Upper lobe of left lung (tissue), 6 donors: ENCODE results near the gene ITPKB. TPM values are rescaled to one million over a fixed set of nuclear protein-coding genes. Genes with fewer than 3 reads are reported as not detected.

Source experiments
- ATAC-seq, 2 donors: fragments of 200-7000 bp; cut with Tn5 transposase; one replicate each; pipeline ENCODE4 v1.9.1; 2022; ENCODE audit warnings: mild to moderate bottlenecking in 2 of 2, moderate library complexity in 2 of 2; ENCODE audit not compliant: low FRiP score in 2 of 2
- DNase-seq, 2 donors: peaks; one replicate each; pipeline ENCODE4 v3.0.0-alpha.2; 2019 to 2020
- H3K27ac ChIP-seq, 4 donors: fragments of 200-600 bp; sonication (generic); one replicate each; pipeline ENCODE4 v1.5.1; 2016 to 2019
- H3K27me3 ChIP-seq, 4 donors: fragments of 200-600 bp; sonication (generic); one replicate each; pipeline ENCODE4 v1.5.1; 2017 to 2019
- H3K36me3 ChIP-seq, 4 donors: fragments of 200-600 bp; sonication (generic); one replicate each; pipeline ENCODE4 v1.5.1; 2016 to 2019
- H3K4me1 ChIP-seq, 4 donors: fragments of 200-600 bp; sonication (generic); one replicate each; pipeline ENCODE4 v1.5.1; 2018 to 2019
- H3K4me3 ChIP-seq, 4 donors: fragments of 200-600 bp; sonication (generic); one replicate each; pipeline ENCODE4 v1.5.1; 2017 to 2019; ENCODE audit warnings: mild to moderate bottlenecking in 2 of 4, moderate library complexity in 1 of 4
- H3K9me3 ChIP-seq, 4 donors: fragments of 200-600 bp; sonication (generic); one replicate each; pipeline ENCODE4 v1.5.1; 2018 to 2019
- CTCF ChIP-seq, 6 experiments: fragments of 450-650 bp in 4 of 6; fragments of 200-600 bp in 2 of 6; sonication (generic) in 2 of 6; IDR thresholded peaks; one replicate each; pipeline ENCODE4 v1.5.1; 2016 to 2019; ENCODE audit warnings: antibody characterized with exemption in 6 of 6
- EP300 ChIP-seq, 4 donors: sonication (generic); formaldehyde crosslinking; IDR thresholded peaks; one replicate each; pipeline ENCODE4 v1.5.1; 2017; ENCODE audit warnings: antibody characterized with exemption in 4 of 4, control low read depth in 2 of 4
- POLR2A ChIP-seq, 4 donors: fragments of 450-650 bp; IDR thresholded peaks; one replicate each; pipeline ENCODE4 v1.5.1; 2016 to 2017; ENCODE audit warnings: antibody characterized with exemption in 4 of 4, mild to moderate bottlenecking in 2 of 4
- POLR2AphosphoS5 ChIP-seq, 2 donors: sonication (generic); formaldehyde crosslinking; IDR thresholded peaks; one replicate each; pipeline ENCODE4 v1.5.1; 2017; ENCODE audit warnings: antibody characterized with exemption in 2 of 2
- WGBS, 2 donors: methylation state at CpG; one replicate each; pipeline ENCODE4 v1.1.5; 2017 to 2018; 5-methylcytosine and 5-hydroxymethylcytosine counted together
- total RNA-seq, 6 donors: library from RNA; depleted of rRNA in 4 of 6; stranded (reverse); fragments of >200 nt in 4 of 6; gene quantifications; one replicate each; pipeline versions ENCODE4 v1.1.0 to v1.2.1, GENCODE V29; 2016 to 2021
- donor health status: DM: no; HTN: no; CAD: no; lungs with moderate emphysema.
- donor health status: DM: no; HTN: yes; CAD: no; lungs with severe emphysema.

ITPKB gene
- total RNA-seq, 6 donors from 2014 or later = 19.8 to 62.9 (median 45.8) TPM

GRCh38 chr1:226733304-226733703 lies 5.8 kb downstream of the ITPKB start:
- Histone ChIP-seq H3K4me3 (peak overlapping the region in 2 of 4 donors; percentile 29 to 78), H3K36me3 (peaks cover 0 to 22% (median 5%) of the 10 kb centered on the region in 4 donors), H3K9me3 (no peaks in the 10 kb centered on the region), H3K27me3 (no peaks in the 10 kb centered on the region), H3K4me1 (peaks cover 46 to 84% (median 60%) of the 10 kb centered on the region in 4 donors), H3K27ac (peak overlapping the region in 2 of 4 donors; percentile 23 to 92)
- 45 to 56% methylated on average over 4 of the region's 4 CpGs for WGBS, 2 donors
- TF ChIP-seq CTCF (IDR thresholded peaks at IDR 0.05) (no peak), POLR2AphosphoS5 (IDR thresholded peaks at IDR 0.05) (no peak), POLR2A (IDR thresholded peaks at IDR 0.05) (no peak), EP300 (IDR thresholded peaks at IDR 0.05) (no peak)
- DNase-seq (no peak), ATAC-seq (no peak)

- H3K4me1 ChIP-seq = peaks cover 46 to 85% (median 61%) of the 10 kb centered on the region in 4 donors
- peak overlapping the region in 2 of 4 donors; percentile 29 to 78 for H3K4me3 ChIP-seq
- H3K27me3 ChIP-seq = no peaks in the 10 kb centered on the region
- H3K27ac ChIP-seq = peak overlapping the region in 2 of 4 donors; percentile 16 to 49
- ATAC-seq (no peak), DNase-seq (no peak)
- 51 to 65% methylated on average over 4 of the region's 4 CpGs for WGBS, 2 donors
- peaks cover 0 to 22% (median 5%) of the 10 kb centered on the region in 4 donors for H3K36me3 ChIP-seq
- TF ChIP-seq POLR2A (IDR thresholded peaks at IDR 0.05) = no peak
- no peak for TF ChIP-seq EP300 (IDR thresholded peaks at IDR 0.05)
- TF ChIP-seq CTCF (IDR thresholded peaks at IDR 0.05) = no peak
- no peak for TF ChIP-seq POLR2AphosphoS5 (IDR thresholded peaks at IDR 0.05)
- no peaks in the 10 kb centered on the region for H3K9me3 ChIP-seq
Measured at GRCh38 chr1:226732856-226733291, 6.2 kb downstream of the ITPKB start.

GRCh38 chr1:226731257-226731893 lies 7.7 kb downstream of the ITPKB start:
- Histone ChIP-seq H3K4me3 (no peak overlapping the region), H3K27me3 (no peaks in the 10 kb centered on the region), H3K27ac (peak overlapping the region in 2 of 4 donors; percentile 9 to 48), H3K4me1 (peaks cover 48 to 91% (median 62%) of the 10 kb centered on the region in 4 donors), H3K9me3 (no peaks in the 10 kb centered on the region), H3K36me3 (peaks cover 0 to 23% (median 5%) of the 10 kb centered on the region in 4 donors)
- ATAC-seq (no peak), DNase-seq (no peak)
- no peak for TF ChIP-seq POLR2AphosphoS5 (IDR thresholded peaks at IDR 0.05)
- TF ChIP-seq EP300 (IDR thresholded peaks at IDR 0.05) = no peak
- no peak for TF ChIP-seq CTCF (IDR thresholded peaks at IDR 0.05)
- TF ChIP-seq POLR2A (IDR thresholded peaks at IDR 0.05) = no peak
- WGBS, 2 donors = 50 to 52% methylated on average over 3 of the region's 3 CpGs

GRCh38 chr1:226730836-226731235 lies 8.2 kb downstream of the ITPKB start:
- peaks cover 0 to 19% (median 5%) of the 10 kb centered on the region in 4 donors for H3K36me3 ChIP-seq
- 67 to 70% methylated on average over 3 of the region's 3 CpGs for WGBS, 2 donors
- ATAC-seq = no peak
- no peak for TF ChIP-seq POLR2A (IDR thresholded peaks at IDR 0.05)
- TF ChIP-seq CTCF (IDR thresholded peaks at IDR 0.05) = no peak
- TF ChIP-seq POLR2AphosphoS5 (IDR thresholded peaks at IDR 0.05) = no peak
- TF ChIP-seq EP300 (IDR thresholded peaks at IDR 0.05) = no peak
- no peaks in the 10 kb centered on the region for H3K27me3 ChIP-seq
- no peak for DNase-seq
- H3K9me3 ChIP-seq = no peaks in the 10 kb centered on the region
- peak overlapping the region in 1 of 4 donors; percentile 48 for H3K27ac ChIP-seq
- peaks cover 42 to 86% (median 61%) of the 10 kb centered on the region in 4 donors for H3K4me1 ChIP-seq
- no peak overlapping the region for H3K4me3 ChIP-seq
